ENCODE measurements around the gene CNN3.

The CNN3 gene

GRCh38 chr1:94909486-94909885 is 17.4 kb downstream of the CNN3 start:
- ChIA-PET POLR2A (no interaction called here), CTCF (interaction anchor here (1.1 to 4.7 kb wide), 5 partner anchors 10 to 134 kb away, joined by 6 to 20 read pairs (median 13); no protein-coding TSS in a partner anchor)
- no peak overlapping the region for H3K4me3 ChIP-seq (ENCODE audit: low read depth, low read length)
- TF ChIP-seq, protein P1, sequence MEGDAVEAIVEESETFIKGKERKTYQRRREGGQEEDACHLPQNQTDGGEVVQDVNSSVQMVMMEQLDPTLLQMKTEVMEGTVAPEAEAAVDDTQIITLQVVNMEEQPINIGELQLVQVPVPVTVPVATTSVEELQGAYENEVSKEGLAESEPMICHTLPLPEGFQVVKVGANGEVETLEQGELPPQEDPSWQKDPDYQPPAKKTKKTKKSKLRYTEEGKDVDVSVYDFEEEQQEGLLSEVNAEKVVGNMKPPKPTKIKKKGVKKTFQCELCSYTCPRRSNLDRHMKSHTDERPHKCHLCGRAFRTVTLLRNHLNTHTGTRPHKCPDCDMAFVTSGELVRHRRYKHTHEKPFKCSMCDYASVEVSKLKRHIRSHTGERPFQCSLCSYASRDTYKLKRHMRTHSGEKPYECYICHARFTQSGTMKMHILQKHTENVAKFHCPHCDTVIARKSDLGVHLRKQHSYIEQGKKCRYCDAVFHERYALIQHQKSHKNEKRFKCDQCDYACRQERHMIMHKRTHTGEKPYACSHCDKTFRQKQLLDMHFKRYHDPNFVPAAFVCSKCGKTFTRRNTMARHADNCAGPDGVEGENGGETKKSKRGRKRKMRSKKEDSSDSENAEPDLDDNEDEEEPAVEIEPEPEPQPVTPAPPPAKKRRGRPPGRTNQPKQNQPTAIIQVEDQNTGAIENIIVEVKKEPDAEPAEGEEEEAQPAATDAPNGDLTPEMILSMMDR (IDR thresholded peaks at IDR 0.05; ENCODE audit: insufficient read depth, low read length, missing control alignments): no peak
- DNase-seq (ENCODE audit: low read depth, low spot score): no peak

DNA sequence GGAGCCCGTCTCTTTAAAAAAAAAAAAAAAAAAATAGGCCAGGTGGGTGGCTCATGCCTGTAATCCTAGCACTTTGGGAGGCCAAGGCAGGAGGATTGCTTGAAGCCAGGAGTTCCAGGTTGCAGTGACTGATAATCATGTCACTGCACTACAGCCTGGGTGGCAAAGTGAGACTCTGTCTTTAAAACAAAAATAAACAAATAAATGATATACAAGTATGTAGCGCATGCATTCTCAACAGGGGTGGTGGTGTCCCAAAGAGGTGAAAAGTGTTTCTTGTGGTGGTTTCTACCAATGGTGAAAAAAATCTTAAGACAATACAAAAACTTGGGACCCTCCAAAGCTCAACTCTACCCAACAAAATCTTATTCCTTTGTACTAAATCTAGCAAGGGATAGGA is 17.9 kb downstream of the CNN3 start:
- POLR2A ChIA-PET: no interaction called here
- CTCF ChIA-PET: interaction anchor here (1.1 to 4.7 kb wide), 5 partner anchors 9 to 134 kb away, joined by 6 to 20 read pairs (median 13); no protein-coding TSS in a partner anchor
- TF ChIP-seq, protein P1 (IDR thresholded peaks at IDR 0.05; ENCODE audit: insufficient read depth, low read length, missing control alignments): no peak

DNA sequence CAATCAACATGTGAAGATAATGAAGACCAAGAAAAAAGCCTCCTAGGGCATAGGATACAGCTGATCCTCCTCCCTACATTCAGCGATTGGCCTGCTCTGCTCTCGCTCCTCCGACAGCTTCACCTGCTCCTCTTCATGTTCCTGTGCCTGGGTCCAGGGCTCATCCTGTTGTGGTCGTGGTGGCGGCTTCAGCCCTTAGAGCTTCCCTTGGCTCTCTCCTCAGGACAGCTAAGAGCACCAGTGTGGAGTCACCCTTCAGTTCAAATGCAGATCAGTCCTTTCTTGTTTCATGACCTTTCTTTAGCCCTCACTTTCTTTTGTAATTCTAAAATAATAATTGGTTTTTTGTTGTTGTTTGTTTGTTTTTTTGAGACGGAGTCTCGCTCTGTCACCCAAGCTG is 18.7 kb downstream of the CNN3 start:
- CTCF ChIA-PET: interaction anchor here (1.0 to 4.7 kb wide), 4 partner anchors 8 to 135 kb away, joined by 3 to 20 read pairs (median 6); no protein-coding TSS in a partner anchor

More for the DNA sequence above, 17.9 kb downstream of the CNN3 start:
- DNase-seq (ENCODE audit: low read depth, low spot score): no peak
- H3K4me3 ChIP-seq (ENCODE audit: low read depth, low read length): no peak overlapping the region

GRCh38 chr1:94907136-94907535 is 19.8 kb downstream of the CNN3 start:
- no peak overlapping the region for H3K4me3 ChIP-seq (ENCODE audit: low read depth, low read length)
- TF ChIP-seq, protein P1 (IDR thresholded peaks at IDR 0.05; ENCODE audit: insufficient read depth, low read length, missing control alignments): no peak
- ChIA-PET POLR2A (interaction anchor here (1.0 kb wide), 2 partner anchors 11 to 16 kb away, joined by 3 read pairs; no protein-coding TSS in a partner anchor), CTCF (interaction anchor here (0.9 to 4.7 kb wide), 7 partner anchors 8 to 136 kb away, joined by 3 to 20 read pairs (median 4); no protein-coding TSS in a partner anchor)
- no peak for DNase-seq (ENCODE audit: low read depth, low spot score)

More for the DNA sequence above, 18.7 kb downstream of the CNN3 start:
- DNase-seq (ENCODE audit: low read depth, low spot score): no peak
- TF ChIP-seq, protein P1 (IDR thresholded peaks at IDR 0.05; ENCODE audit: insufficient read depth, low read length, missing control alignments): no peak
- no peak overlapping the region for H3K4me3 ChIP-seq (ENCODE audit: low read depth, low read length)
- POLR2A ChIA-PET: no interaction called here

DNA sequence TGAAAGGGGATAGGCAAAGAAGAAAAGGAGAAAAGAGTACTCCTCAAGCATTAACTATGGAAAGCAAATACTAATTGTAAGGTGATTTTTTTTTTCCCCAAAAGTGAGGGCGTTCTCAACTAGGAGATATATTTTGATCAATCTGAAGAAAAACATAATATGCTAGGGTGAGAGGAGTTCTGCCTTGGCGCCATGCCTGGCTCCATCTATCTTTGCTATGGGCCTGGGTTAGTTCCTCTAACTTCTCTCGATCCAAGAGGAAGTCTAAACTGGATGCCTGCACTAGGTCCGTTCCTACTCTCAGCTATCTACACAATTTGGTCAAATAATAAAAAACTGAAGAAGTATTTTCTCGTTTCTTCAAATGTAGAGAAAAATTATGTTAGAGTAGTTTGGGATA is 20.5 kb downstream of the CNN3 start:
- POLR2A ChIA-PET: interaction anchor here (1.0 kb wide), 1 partner anchor 12 kb away, joined by 3 read pairs; no protein-coding TSS in a partner anchor
- no peak for DNase-seq (ENCODE audit: low read depth, low spot score)
- CTCF ChIA-PET: interaction anchor here (1.4 to 4.7 kb wide), 4 partner anchors 14 to 137 kb away, joined by 3 to 20 read pairs (median 8); no protein-coding TSS in a partner anchor
- no peak overlapping the region for H3K4me3 ChIP-seq (ENCODE audit: low read depth, low read length)
- TF ChIP-seq, protein P1 (IDR thresholded peaks at IDR 0.05; ENCODE audit: insufficient read depth, low read length, missing control alignments): no peak

DNA sequence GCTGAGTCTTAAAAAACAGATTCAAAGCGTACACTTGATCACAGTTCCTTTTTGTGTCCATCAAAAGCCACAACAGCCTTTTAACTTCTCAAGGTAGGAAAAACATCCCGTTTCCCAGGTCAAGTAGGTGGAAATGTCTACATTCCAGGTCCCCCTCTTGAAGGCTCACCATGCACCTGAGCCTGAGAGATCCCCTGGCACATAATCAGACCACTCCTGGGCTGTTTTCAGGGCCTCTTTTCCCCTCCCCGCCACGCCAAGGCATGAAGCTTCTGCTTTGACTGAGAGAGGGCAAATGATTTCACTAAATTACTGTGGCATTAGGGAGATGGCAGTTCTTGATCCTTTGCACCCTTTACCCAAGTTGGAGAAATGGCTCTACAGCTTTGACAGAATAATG is 21.7 kb downstream of the CNN3 start:
- CTCF ChIA-PET: interaction anchor here (1.1 to 11.0 kb wide), 5 partner anchors 14 to 138 kb away, joined by 3 to 84 read pairs (median 4); no protein-coding TSS in a partner anchor

More for the DNA sequence above, 21.7 kb downstream of the CNN3 start:
- no peak overlapping the region for H3K4me3 ChIP-seq (ENCODE audit: low read depth, low read length)
- TF ChIP-seq, protein P1 (IDR thresholded peaks at IDR 0.05; ENCODE audit: insufficient read depth, low read length, missing control alignments): no peak
- no peak for DNase-seq (ENCODE audit: low read depth, low spot score)
- POLR2A ChIA-PET: no interaction called here
